ENCODE data around the gene CRACR2A. TPM values are rescaled to one million over a fixed set of nuclear protein-coding genes. Genes with fewer than 3 reads are reported as not detected.

The CRACR2A gene
- total and polyA plus RNA-seq, 2 donors from 2014 or later, result 0.22 to 6.1 TPM

GRCh38 chr12:3600039-3600720, 152.7 kb downstream of the CRACR2A start:
- Histone ChIP-seq H3K9ac (ENCODE audit: low read length in 3 of 3) (no peak overlapping the region), H3K9me3 (ENCODE audit: control insufficient read depth in 2 of 3, insufficient read depth in 1 of 3, low read length in 3 of 3) (no peaks in the 10 kb centered on the region), H3K36me3 (ENCODE audit: control insufficient read depth in 2 of 3, insufficient read depth in 3 of 3, low read length in 3 of 3) (no peaks in the 10 kb centered on the region), H3K27me3 (ENCODE audit: control insufficient read depth, insufficient read depth, low read length) (no peaks in the 10 kb centered on the region), H3K27ac (ENCODE audit: low read depth in 2 of 2, low read length in 2 of 2) (no peak overlapping the region), H3K4me1 (ENCODE audit: control insufficient read depth in 2 of 3, insufficient read depth in 2 of 3, low read depth in 1 of 3, low read length in 3 of 3) (no peaks in the 10 kb centered on the region), H3K4me3 (ENCODE audit: low read length in 3 of 3) (no peak overlapping the region)
- no peak for TF ChIP-seq CTCF (IDR thresholded peaks at IDR 0.05; ENCODE audit: borderline replicate concordance, extremely low read depth, insufficient read depth)
- FAIRE-seq (no peak), DNase-seq (no peak)
- intact Hi-C loops (cut with DNase I), result no loop called here

- Histone ChIP-seq H3K27me3 (ENCODE audit: control insufficient read depth, insufficient read depth, low read length) (no peaks in the 10 kb centered on the region), H3K4me3 (ENCODE audit: low read length in 3 of 3) (no peak overlapping the region), H3K9me3 (ENCODE audit: control insufficient read depth in 2 of 3, insufficient read depth in 1 of 3, low read length in 3 of 3) (no peaks in the 10 kb centered on the region), H3K9ac (ENCODE audit: low read length in 3 of 3) (no peak overlapping the region), H3K27ac (ENCODE audit: low read depth in 2 of 2, low read length in 2 of 2) (no peak overlapping the region), H3K4me1 (ENCODE audit: control insufficient read depth in 2 of 3, insufficient read depth in 2 of 3, low read depth in 1 of 3, low read length in 3 of 3) (no peaks in the 10 kb centered on the region), H3K36me3 (ENCODE audit: control insufficient read depth in 2 of 3, insufficient read depth in 3 of 3, low read length in 3 of 3) (no peaks in the 10 kb centered on the region)
- FAIRE-seq (no peak), DNase-seq (no peak)
- intact Hi-C loops (cut with DNase I), result no loop called here
- no peak for TF ChIP-seq CTCF (IDR thresholded peaks at IDR 0.05; ENCODE audit: borderline replicate concordance, extremely low read depth, insufficient read depth)
Observed at GRCh38 chr12:3598896-3599860, 153.7 kb downstream of the CRACR2A start.

GRCh38 chr12:3597526-3598210, 155.2 kb downstream of the CRACR2A start:
- Histone ChIP-seq H3K36me3 (ENCODE audit: control insufficient read depth in 2 of 3, insufficient read depth in 3 of 3, low read length in 3 of 3) (no peaks in the 10 kb centered on the region), H3K4me3 (ENCODE audit: low read length in 3 of 3) (no peak overlapping the region), H3K4me1 (ENCODE audit: control insufficient read depth in 2 of 3, insufficient read depth in 2 of 3, low read depth in 1 of 3, low read length in 3 of 3) (no peaks in the 10 kb centered on the region), H3K9me3 (ENCODE audit: control insufficient read depth in 2 of 3, insufficient read depth in 1 of 3, low read length in 3 of 3) (no peaks in the 10 kb centered on the region), H3K27ac (ENCODE audit: low read depth in 2 of 2, low read length in 2 of 2) (no peak overlapping the region), H3K9ac (ENCODE audit: low read length in 3 of 3) (no peak overlapping the region), H3K27me3 (ENCODE audit: control insufficient read depth, insufficient read depth, low read length) (no peaks in the 10 kb centered on the region)
- no peak for TF ChIP-seq CTCF (IDR thresholded peaks at IDR 0.05; ENCODE audit: borderline replicate concordance, extremely low read depth, insufficient read depth)
- intact Hi-C loops (cut with DNase I), result no loop called here
- DNase-seq, result no peak
- no peak for FAIRE-seq
